H1 (cell line): ENCODE measurements around the gene MTARC2. TPM values are rescaled to one million over a fixed set of nuclear protein-coding genes. Genes with fewer than 3 reads are reported as not detected.

Experiments used
- CHD2 ChIP-seq: IDR thresholded peaks from 2 replicates; pipeline ENCODE4 v1.6.1; 2012; ENCODE audit warnings: low read length, improper control_type of control experiment
- RBBP5 ChIP-seq: IDR thresholded peaks from 2 replicates; pipeline ENCODE4 v1.7.1; 2012; ENCODE audit warnings: low read depth, mild to moderate bottlenecking, inconsistent platforms, low read length, moderate library complexity, borderline replicate concordance
- polyA plus RNA-seq, 7 experiments: library from polyadenylated mRNA; depleted of rRNA in 3 of 7; stranded (reverse) in 5 of 7; unstranded in 2 of 7; fragments of >200 nt in 5 of 7; fragments of 200-250 nt in 2 of 7; gene quantifications; 1 replicate in 5 of 7; 2 replicates in 1 of 7; 4 replicates in 1 of 7; pipeline versions ENCODE4 v1.2.1 to v1.2.3, GENCODE V29; 2011 to 2013; ENCODE audit warnings: missing spikeins in 2 of 7, mixed read lengths in 2 of 7
- total RNA-seq: library from RNA; stranded (reverse); fragmentation: NEBNext Ultra II Directional; extraction: Animal tissue kit (Norgen Biotek cat#: 25700); gene quantifications from 2 replicates; pipeline ENCODE4 v1.2.1, GENCODE V29; 2021
- TF ChIP-seq, protein P1 (sequence below), 3 experiments: IDR thresholded peaks; 1 replicate in 2 of 3; 2 replicates in 1 of 3; pipeline versions ENCODE4 v1.5.1 to v1.6.1; 2011; ENCODE audit warnings: low read length in 3 of 3, mild to moderate bottlenecking in 3 of 3, inconsistent platforms in 2 of 3, low read depth in 1 of 3, moderate library complexity in 1 of 3; ENCODE audit not compliant: insufficient read depth in 1 of 3; ENCODE audit errors: control extremely low read depth in 1 of 3

The MTARC2 gene
- total and polyA plus RNA-seq, 2 of the 8 experiments (the other 6 are each of a cell fraction or from before 2014, with no cell fraction given) = 7.2 to 7.9 TPM

DNA sequence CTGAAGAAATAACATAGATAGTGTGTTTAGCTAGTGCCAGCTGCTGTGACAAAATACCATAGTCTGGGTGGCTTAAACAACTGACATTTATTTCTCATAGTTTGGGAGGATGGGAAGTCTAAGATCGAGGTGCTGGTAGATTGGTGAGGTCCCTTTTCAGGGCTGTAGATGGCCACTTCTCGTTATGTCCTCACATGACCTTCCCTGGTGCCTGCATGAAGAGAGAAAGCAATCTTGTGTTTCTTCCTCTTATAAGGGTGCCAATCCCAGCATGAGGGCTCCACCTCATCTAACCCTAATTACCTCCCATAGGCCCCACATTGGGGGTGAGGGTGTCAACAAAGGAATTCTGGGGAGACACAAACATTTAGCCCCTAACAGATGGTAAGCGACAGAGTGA, 9.3 kb downstream of the MTARC2 start (continued):
- TF ChIP-seq RBBP5 = no peak
- no peak for TF ChIP-seq CHD2
- TF ChIP-seq, protein P1, sequence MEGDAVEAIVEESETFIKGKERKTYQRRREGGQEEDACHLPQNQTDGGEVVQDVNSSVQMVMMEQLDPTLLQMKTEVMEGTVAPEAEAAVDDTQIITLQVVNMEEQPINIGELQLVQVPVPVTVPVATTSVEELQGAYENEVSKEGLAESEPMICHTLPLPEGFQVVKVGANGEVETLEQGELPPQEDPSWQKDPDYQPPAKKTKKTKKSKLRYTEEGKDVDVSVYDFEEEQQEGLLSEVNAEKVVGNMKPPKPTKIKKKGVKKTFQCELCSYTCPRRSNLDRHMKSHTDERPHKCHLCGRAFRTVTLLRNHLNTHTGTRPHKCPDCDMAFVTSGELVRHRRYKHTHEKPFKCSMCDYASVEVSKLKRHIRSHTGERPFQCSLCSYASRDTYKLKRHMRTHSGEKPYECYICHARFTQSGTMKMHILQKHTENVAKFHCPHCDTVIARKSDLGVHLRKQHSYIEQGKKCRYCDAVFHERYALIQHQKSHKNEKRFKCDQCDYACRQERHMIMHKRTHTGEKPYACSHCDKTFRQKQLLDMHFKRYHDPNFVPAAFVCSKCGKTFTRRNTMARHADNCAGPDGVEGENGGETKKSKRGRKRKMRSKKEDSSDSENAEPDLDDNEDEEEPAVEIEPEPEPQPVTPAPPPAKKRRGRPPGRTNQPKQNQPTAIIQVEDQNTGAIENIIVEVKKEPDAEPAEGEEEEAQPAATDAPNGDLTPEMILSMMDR (IDR thresholded peaks at IDR 0.05; ENCODE audit: control extremely low read depth in 1 of 3, insufficient read depth in 1 of 3, low read depth in 1 of 3, low read length in 3 of 3) = no peak
- TF ChIP-seq, all 59 proteins: peak for 0
